Measurements from ENCODE around the gene ANGPTL1.

The ANGPTL1 gene, protein sequence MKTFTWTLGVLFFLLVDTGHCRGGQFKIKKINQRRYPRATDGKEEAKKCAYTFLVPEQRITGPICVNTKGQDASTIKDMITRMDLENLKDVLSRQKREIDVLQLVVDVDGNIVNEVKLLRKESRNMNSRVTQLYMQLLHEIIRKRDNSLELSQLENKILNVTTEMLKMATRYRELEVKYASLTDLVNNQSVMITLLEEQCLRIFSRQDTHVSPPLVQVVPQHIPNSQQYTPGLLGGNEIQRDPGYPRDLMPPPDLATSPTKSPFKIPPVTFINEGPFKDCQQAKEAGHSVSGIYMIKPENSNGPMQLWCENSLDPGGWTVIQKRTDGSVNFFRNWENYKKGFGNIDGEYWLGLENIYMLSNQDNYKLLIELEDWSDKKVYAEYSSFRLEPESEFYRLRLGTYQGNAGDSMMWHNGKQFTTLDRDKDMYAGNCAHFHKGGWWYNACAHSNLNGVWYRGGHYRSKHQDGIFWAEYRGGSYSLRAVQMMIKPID

DNA sequence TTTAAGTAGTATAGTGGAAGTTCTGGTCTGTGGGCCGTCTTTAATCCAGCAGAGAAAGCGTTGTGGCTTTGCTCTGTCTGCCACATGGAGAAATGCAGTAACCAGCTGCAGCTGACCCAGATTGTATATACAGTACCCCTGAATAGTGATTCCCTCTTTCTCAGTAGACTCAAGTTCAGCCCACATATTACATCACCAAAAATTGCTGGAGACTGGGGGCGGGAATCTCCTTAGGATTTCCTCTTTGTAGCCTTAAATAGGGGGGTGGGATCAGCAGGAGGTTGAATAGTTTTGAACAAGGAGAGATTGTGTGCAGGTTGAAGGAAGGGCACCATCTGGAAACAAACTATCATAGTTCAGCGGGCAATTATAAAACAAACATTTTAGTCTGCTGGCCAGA, at the start of gene ANGPTL1:
ANGPTL1 (minus strand) TSS at position 134 of the 400 bp plus-strand sequence. CDS start 5,301 bp downstream, outside the sequence.
- DNase-seq = no peak

DNA sequence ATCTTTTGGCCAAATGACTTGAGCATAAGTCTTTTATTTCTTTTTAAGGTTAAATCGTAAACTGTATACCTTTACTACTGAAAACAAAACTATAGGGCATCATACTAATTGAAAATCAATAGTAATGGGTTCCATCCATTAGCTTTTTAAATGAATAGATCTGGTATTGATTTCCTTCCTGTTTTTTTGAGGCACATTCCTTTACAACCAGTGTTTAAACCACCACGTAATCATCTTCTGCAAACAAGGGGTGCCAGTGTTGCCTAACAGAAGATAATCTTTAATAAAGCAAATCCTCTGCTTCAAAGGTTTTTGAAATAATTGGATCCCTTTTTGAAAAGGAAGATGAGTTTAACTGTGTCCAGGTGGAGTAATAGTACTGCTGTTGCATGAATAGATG, 48.7 kb upstream of the ANGPTL1 start:
- no peak for DNase-seq

DNA sequence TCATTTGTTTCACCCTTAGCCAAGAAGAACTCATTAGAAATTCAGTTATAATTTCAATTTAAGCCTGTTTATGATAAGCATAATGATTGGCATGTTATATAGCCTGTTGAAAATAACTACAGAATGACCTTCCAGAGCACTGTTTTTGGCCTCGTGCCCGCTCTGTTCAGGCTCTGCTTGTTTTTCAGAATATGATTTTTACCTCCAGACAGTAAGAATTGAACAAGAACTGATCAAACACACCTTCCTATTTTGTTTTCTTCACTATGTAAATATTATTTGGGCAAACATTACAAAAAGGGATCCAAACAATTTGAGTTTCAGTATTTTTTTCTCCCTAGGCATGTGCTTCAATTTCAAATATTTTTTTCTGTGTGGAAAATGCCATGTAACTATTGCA, 48.1 kb upstream of the ANGPTL1 start:
- DNase-seq = no peak

DNA sequence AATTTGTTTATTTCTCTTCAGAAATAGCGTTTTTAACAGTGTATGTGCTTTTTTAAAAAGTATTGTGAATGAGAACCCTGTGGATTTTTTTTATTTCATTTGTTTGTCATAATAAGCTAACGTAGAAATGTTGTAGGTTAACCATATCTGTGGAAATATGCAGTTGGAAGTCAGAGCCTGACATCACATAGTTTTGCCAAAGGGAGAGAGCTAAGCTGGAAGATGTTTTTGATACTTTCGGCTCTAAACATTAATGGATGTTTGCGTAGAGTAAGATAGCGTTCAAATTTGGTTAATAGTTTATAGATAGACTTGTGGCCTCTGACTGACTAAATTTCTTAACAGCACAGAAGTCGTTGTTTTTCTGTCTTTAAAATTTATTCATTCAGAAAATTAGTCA, 47.4 kb upstream of the ANGPTL1 start:
- DNase-seq = no peak

DNA sequence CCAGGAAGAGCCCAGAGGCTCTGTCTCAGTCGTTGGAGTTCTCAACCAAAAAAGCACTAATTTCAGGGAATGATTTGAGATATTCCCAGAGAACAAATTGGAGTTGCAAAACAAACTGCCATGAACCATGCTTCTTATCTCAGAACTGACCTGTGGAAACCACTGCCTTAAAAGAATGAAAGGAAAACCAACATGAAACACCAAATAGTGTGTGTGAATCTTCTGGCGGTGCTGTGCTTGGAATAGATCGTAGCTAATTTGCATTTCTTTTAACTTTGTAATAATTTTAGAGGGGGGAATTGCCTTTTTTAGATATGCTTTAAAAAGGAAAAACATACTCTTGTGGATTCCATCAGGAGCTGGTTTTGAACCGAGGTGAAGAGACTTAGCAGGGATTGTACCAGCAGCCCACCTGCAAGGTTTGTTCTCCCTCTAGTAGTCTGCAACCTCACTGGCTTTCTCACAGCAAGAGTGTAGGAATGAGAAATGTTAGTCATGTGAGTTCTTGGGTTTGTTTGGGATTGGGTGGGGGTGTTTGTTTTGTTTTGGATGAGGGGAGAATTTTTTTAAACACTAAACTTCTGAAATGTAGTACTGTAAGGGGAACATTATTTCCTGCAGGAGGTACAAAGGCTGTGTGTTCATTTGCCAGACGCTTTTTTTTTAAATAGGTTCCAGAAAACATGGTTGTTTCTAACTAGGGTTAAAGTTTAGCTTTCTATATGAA, 45.7 kb upstream of the ANGPTL1 start:
- no peak for DNase-seq

DNA sequence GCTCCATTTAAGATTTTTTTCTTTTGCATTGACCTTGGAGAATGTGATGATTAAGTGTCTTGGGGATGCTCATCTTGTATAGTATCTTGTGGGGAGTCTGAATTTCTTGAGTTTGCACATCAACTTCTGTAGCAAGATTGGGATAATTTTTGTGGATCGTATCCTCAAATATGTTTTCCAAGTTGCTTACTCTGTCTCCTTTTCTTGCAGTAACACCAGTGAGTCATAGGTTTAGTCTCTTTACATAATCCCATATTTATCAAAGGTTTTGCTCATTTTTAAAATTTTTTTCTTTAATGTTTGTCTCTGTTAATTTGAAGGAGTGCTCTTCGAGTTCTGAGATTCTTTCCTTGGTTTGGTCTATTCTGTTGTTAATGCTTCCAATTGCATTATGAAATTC, 41.7 kb upstream of the ANGPTL1 start:
- DNase-seq = no peak

DNA sequence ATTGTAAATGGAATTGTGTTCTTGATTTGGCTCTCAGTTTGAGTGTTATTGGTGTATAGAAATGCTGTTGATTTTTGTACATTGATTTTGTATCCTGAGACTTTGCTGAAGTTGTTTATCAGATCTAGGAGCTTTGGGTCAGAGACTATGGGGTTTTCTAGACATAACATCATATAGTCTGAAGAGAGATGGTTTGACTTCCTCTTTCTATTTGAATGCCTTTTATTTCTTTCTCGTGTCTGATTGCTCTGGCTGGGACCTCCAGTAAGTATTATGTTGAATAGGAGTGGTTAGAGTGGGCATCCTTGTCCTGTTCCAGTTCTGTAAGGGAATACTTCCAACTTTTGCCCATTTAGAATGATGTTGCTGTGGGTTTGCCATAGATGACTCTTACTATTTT, 39.1 kb upstream of the ANGPTL1 start:
- DNase-seq = no peak

DNA sequence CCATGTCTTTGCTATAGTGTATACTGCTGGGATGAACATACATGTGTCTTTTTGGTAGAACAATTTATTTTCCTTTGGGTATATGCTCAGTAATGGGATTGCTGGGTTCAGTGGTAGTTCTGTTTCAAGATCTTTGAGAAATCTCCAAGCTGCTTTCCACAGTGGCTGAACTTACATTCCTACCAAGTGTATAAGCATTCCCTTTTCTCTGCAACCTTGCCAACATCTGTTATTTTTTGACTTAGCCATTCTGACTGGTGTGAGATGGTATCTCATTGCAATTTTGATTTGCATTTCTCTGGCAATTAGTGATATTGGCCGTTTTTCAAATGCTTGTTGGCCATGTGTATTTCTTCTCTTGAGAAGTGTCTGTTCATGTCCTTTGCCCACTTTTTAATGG, 37.5 kb upstream of the ANGPTL1 start:
- no peak for DNase-seq

DNA sequence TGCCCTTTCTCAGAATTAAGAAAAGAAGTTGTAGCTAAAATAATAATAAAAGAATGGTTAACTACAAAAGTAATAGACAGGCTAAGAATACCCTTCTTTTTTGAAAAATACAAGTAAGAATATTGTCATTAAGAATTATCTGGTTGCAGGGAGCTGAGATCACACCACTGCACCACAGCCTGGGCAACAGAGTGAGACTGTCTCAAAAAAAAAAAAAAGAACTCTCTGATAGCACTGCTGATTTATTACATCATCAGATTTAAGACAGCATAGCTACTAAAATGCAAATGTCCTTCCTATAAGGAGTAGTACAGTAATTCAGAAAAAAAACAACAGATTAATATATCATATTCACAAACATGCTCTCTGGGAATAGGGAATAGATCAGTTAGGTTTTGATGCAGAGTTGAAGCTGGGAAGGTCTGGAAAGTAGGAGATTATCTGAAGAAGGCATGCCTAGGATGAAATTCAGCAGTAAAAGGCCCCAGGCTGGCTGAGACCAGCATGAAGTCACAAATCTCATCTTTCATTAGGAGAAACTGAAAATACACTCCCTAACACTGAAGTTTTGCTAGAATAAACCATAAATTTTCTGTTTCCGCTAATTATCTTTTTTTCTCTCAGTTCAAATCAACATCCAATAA, 30.7 kb upstream of the ANGPTL1 start:
- DNase-seq = no peak

DNA sequence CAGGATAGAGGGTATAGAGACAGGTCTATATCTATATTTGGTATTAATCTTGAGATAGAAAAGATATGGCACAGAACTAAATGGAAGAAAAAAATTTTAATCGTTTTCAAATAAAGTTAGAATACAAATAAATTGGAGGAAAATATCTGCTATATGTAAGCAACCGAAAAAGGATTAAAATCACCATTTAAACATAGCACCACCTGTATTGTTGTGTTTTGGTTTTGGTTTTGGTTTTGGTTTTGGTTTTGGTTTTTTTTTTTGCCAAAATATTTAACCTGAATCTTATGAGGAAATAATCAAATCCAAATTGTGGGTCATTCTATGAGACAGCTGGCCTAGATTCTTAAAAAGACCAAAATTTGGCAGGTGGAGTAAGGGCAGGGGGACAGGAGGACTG, 28.5 kb upstream of the ANGPTL1 start:
- no peak for DNase-seq

DNA sequence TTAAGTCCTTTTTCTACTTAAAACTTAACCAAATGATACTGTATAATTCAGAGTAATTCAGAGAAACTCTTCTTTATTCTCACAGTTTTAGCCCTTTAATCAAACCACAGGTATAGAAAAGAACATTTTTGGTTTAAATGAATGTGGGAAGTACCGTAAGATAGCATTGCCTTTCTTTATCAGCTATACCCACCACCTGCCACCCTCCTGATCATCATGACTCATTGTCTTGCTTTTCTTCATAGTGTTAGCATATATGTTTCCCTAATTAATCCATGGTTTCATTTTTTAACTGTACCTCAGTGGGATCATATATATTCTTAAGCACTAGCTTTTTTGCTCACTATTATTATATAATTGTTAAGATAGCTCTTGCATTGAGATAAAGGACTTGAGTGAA, 27.5 kb upstream of the ANGPTL1 start:
- DNase-seq = no peak

DNA sequence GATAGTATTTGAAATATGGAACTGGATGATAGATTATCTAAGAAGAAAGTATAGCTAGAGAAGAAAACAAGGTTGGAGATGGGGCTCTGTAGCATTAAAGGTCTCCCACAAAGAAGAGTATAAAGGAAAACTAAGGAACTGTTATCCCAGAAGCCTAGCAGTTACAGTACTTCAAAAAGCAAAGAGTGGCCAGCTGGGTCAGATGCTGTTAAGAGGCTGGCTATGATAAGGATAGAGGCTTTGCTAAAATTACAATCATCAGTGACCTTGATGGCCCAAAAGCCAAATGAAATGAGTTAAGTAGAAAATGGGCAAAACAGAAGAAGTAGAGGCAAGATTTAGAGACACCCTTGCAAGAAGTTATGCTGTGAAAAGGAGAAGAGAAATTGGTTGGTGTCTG, 25.1 kb upstream of the ANGPTL1 start:
- DNase-seq = no peak

DNA sequence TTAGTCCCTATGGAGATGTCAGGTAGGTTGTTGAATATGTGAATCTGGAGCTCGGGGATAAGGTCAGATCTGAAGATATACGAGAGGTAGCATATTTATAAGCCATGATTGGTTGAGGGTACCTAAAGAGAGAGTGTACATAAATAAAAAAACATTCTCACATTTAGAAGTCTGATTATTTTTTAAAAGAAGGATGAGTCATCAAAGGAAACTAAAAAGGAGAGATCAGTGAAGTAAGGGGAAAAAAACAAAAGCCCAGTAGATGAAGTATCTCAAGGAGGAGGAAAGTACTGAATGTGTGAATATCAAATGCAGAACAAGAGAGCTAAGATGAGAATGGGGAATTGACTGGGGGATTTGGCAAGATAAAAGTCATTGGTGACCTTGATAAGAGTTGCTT, 15.7 kb upstream of the ANGPTL1 start:
- DNase-seq = no peak

DNA sequence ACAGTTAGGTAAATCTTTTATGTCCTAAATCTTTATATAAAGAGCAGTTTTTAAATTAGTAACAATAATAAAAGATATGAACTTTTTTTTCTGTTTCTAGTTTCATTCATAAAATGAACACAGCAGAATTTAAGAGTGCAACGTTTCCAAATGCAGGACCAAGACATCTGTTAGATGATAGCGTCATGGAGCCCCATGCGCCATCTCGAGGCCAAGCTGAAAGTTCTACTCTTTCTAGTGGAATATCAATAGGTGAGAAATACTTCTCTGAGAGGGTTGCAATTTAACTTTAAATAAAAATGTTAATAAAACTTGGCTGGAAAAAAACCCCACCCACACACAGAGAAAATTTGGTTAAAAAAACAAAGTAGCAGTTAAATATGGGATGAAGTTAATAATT, 15.0 kb upstream of the ANGPTL1 start:
- DNase-seq = no peak

DNA sequence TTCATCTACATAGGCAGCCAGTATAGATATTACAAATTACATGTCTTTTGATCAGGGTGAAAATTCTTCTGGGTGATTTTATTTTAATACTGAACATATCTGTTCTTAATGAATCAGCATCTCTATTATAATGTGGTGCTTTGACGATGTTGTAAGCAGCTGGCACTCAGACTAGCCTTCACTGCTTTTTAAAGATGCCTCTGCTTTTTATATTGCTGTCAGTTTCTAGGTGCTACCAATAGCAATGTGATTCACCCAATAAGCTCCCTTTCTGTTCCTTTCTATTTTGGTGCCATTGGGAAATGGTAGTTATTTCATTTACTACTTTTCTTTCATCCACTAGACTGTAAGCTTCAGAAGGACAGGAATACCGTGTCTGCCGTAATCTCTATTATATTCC, 11.1 kb upstream of the ANGPTL1 start:
- no peak for DNase-seq

DNA sequence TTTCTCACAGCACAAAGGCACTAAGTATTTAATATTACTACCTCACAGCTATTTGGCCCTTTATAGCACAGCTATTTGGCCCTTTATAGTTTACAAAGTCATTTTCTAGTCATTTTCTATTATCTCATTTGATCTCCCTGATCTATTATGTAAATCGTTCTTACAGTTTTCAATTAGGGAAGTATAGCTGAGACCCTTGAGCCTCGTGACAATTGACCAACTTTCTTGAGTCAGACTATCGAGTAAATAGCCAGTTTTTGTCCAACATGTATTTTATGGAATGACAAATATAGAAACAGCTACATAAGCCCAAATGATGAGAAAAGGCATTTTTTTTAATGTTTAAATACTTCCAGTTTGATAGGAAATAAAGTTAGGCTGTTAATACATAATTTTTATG, 7.0 kb upstream of the ANGPTL1 start:
- no peak for DNase-seq

DNA sequence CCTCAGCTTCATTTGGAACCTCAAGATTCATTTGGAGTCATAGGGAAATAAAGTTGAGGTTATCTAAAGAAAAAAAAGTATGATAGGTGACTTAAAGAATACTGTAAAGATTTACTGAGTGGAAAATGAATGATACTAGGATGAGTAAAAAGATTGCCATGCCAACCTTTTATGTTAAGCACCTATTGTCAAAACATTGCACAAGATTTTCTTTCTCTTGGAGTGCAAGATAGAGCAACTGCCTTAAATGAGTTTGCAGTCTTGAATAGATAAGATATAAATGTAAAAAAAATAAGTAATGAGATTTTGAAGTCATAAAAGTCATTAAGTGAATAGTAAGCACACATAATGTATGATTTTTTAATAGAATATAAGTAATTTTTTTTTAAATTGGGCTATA, 5.1 kb upstream of the ANGPTL1 start:
- DNase-seq = no peak

DNA sequence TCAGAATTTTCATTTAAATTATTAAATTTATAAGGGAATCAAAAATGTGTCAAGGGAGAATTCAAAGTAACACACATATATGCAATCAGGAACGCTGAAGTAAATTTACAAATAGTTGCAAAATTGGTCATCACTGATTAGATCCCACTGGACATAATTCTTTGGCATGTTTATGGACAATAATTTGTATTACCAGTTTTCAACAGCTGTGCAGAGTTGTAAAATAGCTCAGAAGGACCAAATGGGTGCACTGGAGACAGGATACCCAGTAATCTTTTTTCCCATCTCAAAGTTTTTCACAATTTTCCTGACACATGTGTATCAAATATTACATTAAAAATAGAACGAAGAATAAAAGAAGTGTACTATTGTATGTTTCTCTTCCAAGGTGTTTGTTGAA, 4.1 kb upstream of the ANGPTL1 start:
- no peak for DNase-seq

DNA sequence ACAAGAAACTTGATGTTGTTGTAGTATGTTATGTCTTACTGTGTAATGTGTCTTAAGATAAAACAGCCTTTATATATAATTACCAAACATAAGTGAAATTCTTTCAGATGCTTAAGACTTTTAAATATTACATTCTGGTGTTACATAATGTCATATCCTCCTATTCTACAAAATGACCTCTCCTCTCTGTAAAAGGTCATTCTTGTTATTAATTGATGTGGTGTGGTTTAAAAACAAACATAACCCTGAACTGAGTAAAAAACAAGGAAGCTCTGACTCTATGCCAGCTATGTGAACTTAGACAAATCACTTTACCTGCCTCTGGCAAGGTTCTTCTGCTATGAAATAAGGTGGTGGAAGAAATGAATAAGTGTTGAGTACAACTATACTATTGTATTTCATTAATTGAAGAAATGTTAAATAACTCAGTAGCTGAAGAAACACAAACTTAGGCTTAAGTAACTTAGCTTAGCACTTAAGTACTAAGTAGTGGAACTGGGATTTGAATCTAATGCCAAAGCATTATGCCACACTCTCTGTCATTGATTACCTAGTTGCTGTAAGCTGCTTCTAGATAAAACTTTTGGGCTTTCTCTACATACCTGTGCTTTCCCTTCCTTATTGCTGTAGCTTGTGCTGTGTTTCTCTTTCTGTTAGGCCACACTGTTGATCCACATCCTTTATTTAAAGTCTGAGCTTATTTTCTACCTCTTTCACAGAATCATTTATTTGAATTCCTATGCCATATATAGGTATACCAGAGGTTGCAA, 859 bp upstream of the ANGPTL1 start:
- no peak for DNase-seq

DNA sequence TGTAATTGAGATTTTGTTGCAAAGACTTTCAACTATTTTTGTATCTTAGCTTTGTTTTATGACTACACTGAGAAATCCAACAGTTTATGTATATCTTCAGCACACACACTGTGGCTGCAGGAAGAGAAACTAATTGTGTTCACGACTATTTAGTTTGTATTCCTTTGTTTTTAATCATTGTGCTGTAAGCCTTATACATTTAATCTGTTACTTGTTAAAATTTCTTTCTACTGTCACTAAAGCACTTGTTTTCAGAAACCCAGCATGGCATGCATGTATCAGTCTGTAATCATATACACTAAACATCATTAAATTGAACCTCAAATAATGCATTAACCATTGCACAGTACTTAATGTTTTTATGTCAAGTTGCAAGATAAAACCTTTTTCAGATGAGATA, 656 bp downstream of the ANGPTL1 start:
- no peak for DNase-seq

DNA sequence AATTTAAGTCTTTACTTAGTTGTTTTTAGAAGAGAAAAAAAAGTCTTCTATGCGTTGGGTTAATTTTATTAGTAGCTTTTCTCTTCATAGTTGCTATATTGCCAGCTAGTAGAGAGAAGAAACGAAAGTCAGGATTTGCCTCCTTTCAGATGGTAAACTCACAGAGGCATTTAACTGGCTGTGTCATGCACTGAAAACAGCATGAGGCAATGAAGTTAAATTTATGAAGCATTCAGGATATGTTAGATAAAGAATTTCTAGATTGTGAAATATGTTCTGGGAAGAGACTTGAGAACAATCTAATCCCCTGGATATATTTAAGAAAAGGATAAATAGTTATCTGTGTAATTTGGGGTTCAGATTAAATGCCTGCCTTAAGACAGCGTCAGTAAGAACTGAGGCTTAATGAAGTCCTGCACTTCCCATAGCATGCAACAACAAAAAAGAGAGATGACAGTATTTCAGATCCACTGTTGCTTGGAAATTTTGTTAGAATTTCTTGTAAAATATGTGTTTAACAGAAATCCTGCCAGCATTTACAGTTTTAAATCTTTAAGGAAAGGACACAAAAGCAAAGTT, 1.7 kb downstream of the ANGPTL1 start:
- no peak for DNase-seq

DNA sequence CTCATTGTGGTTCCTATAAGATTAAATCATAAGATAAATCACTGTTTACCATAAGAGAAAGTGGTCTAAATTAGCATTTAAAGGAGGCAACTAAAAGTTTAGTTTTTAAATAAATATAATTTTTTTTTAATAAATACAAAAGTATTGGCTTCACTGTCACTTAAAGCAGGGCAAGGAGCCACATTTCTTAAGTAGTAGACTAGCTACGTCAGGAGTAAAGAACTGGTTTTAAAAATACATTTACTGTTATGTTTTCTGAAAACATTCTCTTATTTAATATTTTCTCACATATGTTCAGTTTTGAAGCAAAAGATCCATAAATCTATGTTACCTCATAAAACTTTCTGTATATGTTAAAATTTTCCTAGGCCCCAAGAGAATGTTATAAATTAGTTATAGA, 2.2 kb downstream of the ANGPTL1 start:
- DNase-seq = no peak

DNA sequence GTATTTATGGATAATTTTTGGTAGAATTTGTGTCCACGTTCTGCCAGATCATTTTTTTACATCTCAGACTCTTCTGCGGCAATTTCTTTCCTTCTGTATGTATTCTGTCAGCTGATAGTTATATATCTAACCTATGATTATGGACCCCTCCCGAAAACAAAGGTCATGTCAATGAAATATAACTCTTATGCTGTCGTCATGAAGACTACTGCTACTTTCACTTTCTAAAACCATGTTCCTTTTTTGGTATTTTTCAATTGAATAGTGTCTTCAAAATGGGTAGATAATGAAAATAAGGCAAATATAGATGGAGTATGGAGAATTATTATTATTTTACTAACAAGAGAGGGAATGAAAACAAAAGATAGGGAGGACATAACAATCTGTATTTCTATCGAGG, 3.2 kb downstream of the ANGPTL1 start:
- DNase-seq = no peak

Measured in T1000 (cell line).